ENCODE measurements around the gene NHS.
A peak's percentile ranks its signal among the peaks of the same experiment; 100 is the strongest.

GRCh38 chrX:17744896-17745523 lies 370.0 kb downstream of the NHS start:
- TF ChIP-seq, protein P1, sequence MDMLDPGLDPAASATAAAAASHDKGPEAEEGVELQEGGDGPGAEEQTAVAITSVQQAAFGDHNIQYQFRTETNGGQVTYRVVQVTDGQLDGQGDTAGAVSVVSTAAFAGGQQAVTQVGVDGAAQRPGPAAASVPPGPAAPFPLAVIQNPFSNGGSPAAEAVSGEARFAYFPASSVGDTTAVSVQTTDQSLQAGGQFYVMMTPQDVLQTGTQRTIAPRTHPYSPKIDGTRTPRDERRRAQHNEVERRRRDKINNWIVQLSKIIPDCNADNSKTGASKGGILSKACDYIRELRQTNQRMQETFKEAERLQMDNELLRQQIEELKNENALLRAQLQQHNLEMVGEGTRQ (IDR thresholded peaks at IDR 0.05; ENCODE audit: low read depth, low read length) = no peak
- TF ChIP-seq CTCF (conservative IDR thresholded peaks at IDR 0.05; ENCODE audit: low read depth, low read length) (peak; percentile 46), POLR2A (IDR thresholded peaks at IDR 0.05; ENCODE audit: low read depth, low read length) (no peak), CEBPB (IDR thresholded peaks at IDR 0.05; ENCODE audit: low read depth, low read length) (no peak), RFX5 (IDR thresholded peaks at IDR 0.05; ENCODE audit: low read depth, low read length) (no peak), NFE2L2 (IDR thresholded peaks at IDR 0.05; ENCODE audit: low read depth, low read length) (no peak), MAFK (IDR thresholded peaks at IDR 0.05; ENCODE audit: low read depth, low read length) (no peak), RAD21 (IDR thresholded peaks at IDR 0.05; ENCODE audit: low read length) (peak; percentile 26), BHLHE40 (IDR thresholded peaks at IDR 0.05; ENCODE audit: low read depth, low read length) (no peak), SMC3 (IDR thresholded peaks at IDR 0.05; ENCODE audit: low read depth, low read length) (no peak), FOS (IDR thresholded peaks at IDR 0.05; ENCODE audit: low read depth, low read length) (no peak), CHD1 (IDR thresholded peaks at IDR 0.05; ENCODE audit: low read depth, low read length) (no peak), RCOR1 (IDR thresholded peaks at IDR 0.05; ENCODE audit: insufficient replicate concordance, low read length) (no peak)
- TF ChIP-seq, protein P2, sequence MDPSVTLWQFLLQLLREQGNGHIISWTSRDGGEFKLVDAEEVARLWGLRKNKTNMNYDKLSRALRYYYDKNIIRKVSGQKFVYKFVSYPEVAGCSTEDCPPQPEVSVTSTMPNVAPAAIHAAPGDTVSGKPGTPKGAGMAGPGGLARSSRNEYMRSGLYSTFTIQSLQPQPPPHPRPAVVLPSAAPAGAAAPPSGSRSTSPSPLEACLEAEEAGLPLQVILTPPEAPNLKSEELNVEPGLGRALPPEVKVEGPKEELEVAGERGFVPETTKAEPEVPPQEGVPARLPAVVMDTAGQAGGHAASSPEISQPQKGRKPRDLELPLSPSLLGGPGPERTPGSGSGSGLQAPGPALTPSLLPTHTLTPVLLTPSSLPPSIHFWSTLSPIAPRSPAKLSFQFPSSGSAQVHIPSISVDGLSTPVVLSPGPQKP (IDR thresholded peaks at IDR 0.05; ENCODE audit: borderline replicate concordance, low read depth, low read length) = no peak
